Mucosa of descending colon (tissue), 3 donors: ENCODE data around the gene IL10. TPM values are rescaled to one million over a fixed set of nuclear protein-coding genes. Genes with fewer than 3 reads are reported as not detected.
A peak's percentile ranks its signal among the peaks of the same experiment; 100 is the strongest.

Source experiments
- ATAC-seq: fragments of 200-7000 bp; cut with Tn5 transposase; one replicate; pipeline ENCODE4 v1.9.1; 2020; ENCODE audit warnings: mild to moderate bottlenecking, moderate library complexity
- DNase-seq, 3 donors: peaks; one replicate each; pipeline ENCODE4 v3.0.0-alpha.2; 2020
- H3K36me3 ChIP-seq: fragments of 200-600 bp; one replicate; pipeline ENCODE4 v1.8.0; 2021; ENCODE audit warnings: low read depth, mild to moderate bottlenecking
- H3K4me1 ChIP-seq: fragments of 200-600 bp; one replicate; pipeline ENCODE4 v1.8.0; 2021; ENCODE audit warnings: low read depth, mild to moderate bottlenecking
- H3K4me3 ChIP-seq: fragments of 200-600 bp; one replicate; pipeline ENCODE4 v1.8.0; 2021; ENCODE audit warnings: mild to moderate bottlenecking
- H3K9me3 ChIP-seq: fragments of 200-600 bp; one replicate; pipeline ENCODE4 v1.8.0; 2021; ENCODE audit warnings: mild to moderate bottlenecking
- CTCF ChIP-seq: fragments of 200-600 bp; IDR thresholded peaks from one replicate; pipeline ENCODE4 v1.8.0; 2022; ENCODE audit warnings: antibody characterized with exemption, mild to moderate bottlenecking
- intact Hi-C, 2 donors: fragments of 100-400 bp; cut with DNase I in 1 of 2; cut with micrococcal nuclease in 1 of 2; formaldehyde crosslinking; loops; one replicate each; pipeline versions ENCODE4 v1.11.0 to v1.11.1; 2022; cut with DNase I, micrococcal nuclease
- total RNA-seq, 3 donors: library from RNA; stranded (reverse); fragmentation: NEBNext Ultra II Directional in 2 of 3; extraction: Animal tissue kit (Norgen Biotek cat#: 25700) in 2 of 3; gene quantifications; one replicate each; pipeline versions ENCODE4 v1.2.1 to v1.2.4, GENCODE V29; 2021 to 2023
- donor health status: DM: no; HTN: no; CAD: no; lungs with moderate emphysema.
- donor health status: DM: no; HTN: no; CAD: no.
- donor health status: DM: no; HTN: yes; CAD: no.

IL10 gene
- total RNA-seq, 3 donors from 2014 or later = 1.0 to 2.9 (median 2.8) TPM

- no peaks in the 10 kb centered on the region for H3K9me3 ChIP-seq
These were observed 25.5 kb upstream of the IL10 start for GRCh38 chr1:206797534-206798383.

GRCh38 chr1:206796981-206797402 is 24.7 kb upstream of the IL10 start:
- no peaks in the 10 kb centered on the region for H3K9me3 ChIP-seq
- ATAC-seq (no peak), DNase-seq (no peak)
- H3K36me3 ChIP-seq = no peaks in the 10 kb centered on the region
- no peaks in the 10 kb centered on the region for H3K4me1 ChIP-seq
- TF ChIP-seq CTCF = no peak
- intact Hi-C loops = no loop called here
- H3K4me3 ChIP-seq = no peak overlapping the region

More at GRCh38 chr1:206797534-206798383, 25.5 kb upstream of the IL10 start:
- intact Hi-C loops = no loop called here
- Histone ChIP-seq H3K4me1 (no peaks in the 10 kb centered on the region), H3K36me3 (no peaks in the 10 kb centered on the region), H3K4me3 (no peak overlapping the region)
- TF ChIP-seq CTCF = peak; percentile 27
- DNase-seq = peak in 2 of 3 donors; percentile 49 to 52
- peak; percentile 58 for ATAC-seq

GRCh38 chr1:206796116-206796515 is 23.8 kb upstream of the IL10 start:
- Histone ChIP-seq H3K36me3 (no peaks in the 10 kb centered on the region), H3K4me3 (no peak overlapping the region), H3K4me1 (no peaks in the 10 kb centered on the region), H3K9me3 (no peaks in the 10 kb centered on the region)
- no peak for DNase-seq
- no peak for TF ChIP-seq CTCF
- intact Hi-C loops = no loop called here
- no peak for ATAC-seq

- intact Hi-C loops = no loop called here
- H3K4me1 ChIP-seq = no peaks in the 10 kb centered on the region
- H3K9me3 ChIP-seq = no peaks in the 10 kb centered on the region
- no peaks in the 10 kb centered on the region for H3K36me3 ChIP-seq
- ATAC-seq (no peak), DNase-seq (no peak)
- no peak overlapping the region for H3K4me3 ChIP-seq
- no peak for TF ChIP-seq CTCF
These were observed 22.1 kb upstream of the IL10 start for GRCh38 chr1:206794294-206794908.

- ATAC-seq = no peak
These were observed 21.3 kb upstream of the IL10 start for GRCh38 chr1:206793620-206794019.

More at GRCh38 chr1:206793620-206794019, 21.3 kb upstream of the IL10 start:
- H3K4me3 ChIP-seq = no peak overlapping the region
- H3K4me1 ChIP-seq = no peaks in the 10 kb centered on the region
- DNase-seq = no peak
- intact Hi-C loops = no loop called here
- TF ChIP-seq CTCF = no peak
- no peaks in the 10 kb centered on the region for H3K9me3 ChIP-seq
- H3K36me3 ChIP-seq = no peaks in the 10 kb centered on the region
